Liver (tissue), 9 donors: ENCODE measurements around the gene SUCNR1. TPM values are rescaled to one million over a fixed set of nuclear protein-coding genes. Genes with fewer than 3 reads are reported as not detected.

Source experiments
- DNase-seq: peaks from one replicate; pipeline ENCODE4 v3.0.0-alpha.2; 2017; ENCODE audit warnings: low spot score
- H3K27ac ChIP-seq, 2 donors: one replicate each; pipeline ENCODE4 v1.7.0; 2013; ENCODE audit warnings: inconsistent platforms in 2 of 2, low read length in 2 of 2, control low read depth in 1 of 2, low read depth in 1 of 2, mild to moderate bottlenecking in 1 of 2
- H3K27me3 ChIP-seq, 4 donors: one replicate each; pipeline versions ENCODE4 v1.6.1 to v1.7.0; 2013; ENCODE audit warnings: low read length in 3 of 4, inconsistent platforms in 1 of 4, mild to moderate bottlenecking in 1 of 4, moderate library complexity in 1 of 4; ENCODE audit not compliant: control insufficient read depth in 4 of 4, insufficient read depth in 4 of 4
- H3K36me3 ChIP-seq, 4 donors: one replicate each; pipeline versions ENCODE4 v1.6.1 to v1.7.0; 2013; ENCODE audit warnings: low read length in 3 of 4, mild to moderate bottlenecking in 3 of 4, low read depth in 1 of 4, moderate library complexity in 1 of 4; ENCODE audit not compliant: control insufficient read depth in 4 of 4, insufficient read depth in 3 of 4
- H3K4me1 ChIP-seq, 4 donors: one replicate each; pipeline versions ENCODE4 v1.6.1 to v1.7.0; 2013; ENCODE audit warnings: low read length in 3 of 4, mild to moderate bottlenecking in 3 of 4, moderate library complexity in 1 of 4; ENCODE audit not compliant: control insufficient read depth in 4 of 4, insufficient read depth in 4 of 4
- H3K4me3 ChIP-seq, 3 donors: one replicate each; pipeline versions ENCODE4 v1.6.1 to v1.7.0; 2013; ENCODE audit warnings: low read length in 3 of 3, control low read depth in 1 of 3, low read depth in 1 of 3, mild to moderate bottlenecking in 1 of 3
- H3K9ac ChIP-seq, 2 donors: one replicate each; pipeline ENCODE4 v1.7.0; 2013; ENCODE audit warnings: low read length in 2 of 2, mild to moderate bottlenecking in 2 of 2, moderate library complexity in 2 of 2, control low read depth in 1 of 2, low read depth in 1 of 2
- H3K9me3 ChIP-seq, 4 donors: one replicate each; pipeline versions ENCODE4 v1.6.1 to v1.7.0; 2013; ENCODE audit warnings: low read length in 3 of 4; ENCODE audit not compliant: control insufficient read depth in 4 of 4
- FOXA1 ChIP-seq: IDR thresholded peaks from 2 replicates; pipeline ENCODE4 v1.6.1; 2016; ENCODE audit warnings: antibody characterized with exemption
- HNF4A ChIP-seq, 2 donors: conservative IDR thresholded peaks; 2 replicates each; pipeline ENCODE4 v1.6.1; 2016; ENCODE audit warnings: antibody characterized with exemption in 2 of 2, mild to moderate bottlenecking in 2 of 2
- HNF4G ChIP-seq: IDR thresholded peaks from 2 replicates; pipeline ENCODE4 v1.6.1; 2016; ENCODE audit warnings: antibody characterized with exemption
- RAD21 ChIP-seq, 2 donors: IDR thresholded peaks; 2 replicates each; pipeline ENCODE4 v1.6.1; 2016; ENCODE audit warnings: antibody characterized with exemption in 2 of 2, mild to moderate bottlenecking in 2 of 2
- RXRA ChIP-seq, 2 donors: IDR thresholded peaks; 2 replicates each; pipeline ENCODE4 v1.6.1; 2017 to 2018; ENCODE audit warnings: antibody characterized with exemption in 2 of 2, mild to moderate bottlenecking in 1 of 2
- SP1 ChIP-seq: IDR thresholded peaks from 2 replicates; pipeline ENCODE4 v1.6.1; 2018; ENCODE audit warnings: antibody characterized with exemption, mild to moderate bottlenecking
- WGBS: extraction: QIAGEN DNeasy Blood & Tissue Kit; methylation state at CpG from one replicate; pipeline ENCODE4 v1.1.7; 2013; 5-methylcytosine and 5-hydroxymethylcytosine counted together
- polyA plus RNA-seq, 2 donors: library from polyadenylated mRNA; stranded (reverse) in 1 of 2; unstranded in 1 of 2; fragments of 200-250 nt in 1 of 2; fragments of >200 nt in 1 of 2; fragmentation: Nextera tagmentation in 1 of 2; extraction: Ambion mirVana in 1 of 2; gene quantifications; one replicate each; pipeline versions ENCODE4 v1.2.1 to v1.2.3, GENCODE V29; 2013 to 2015
- total RNA-seq, 2 donors: library from RNA; depleted of rRNA; stranded (reverse); fragments of >200 nt; gene quantifications; one replicate each; pipeline ENCODE4 v1.2.3, GENCODE V29; 2014
- TF ChIP-seq, protein P1 (sequence below): IDR thresholded peaks from 2 replicates; pipeline ENCODE4 v1.6.1; 2016; ENCODE audit warnings: antibody characterized with exemption
- TF ChIP-seq, protein P2 (sequence below): fragments of 150-350 bp; IDR thresholded peaks from 2 replicates; pipeline ENCODE4 v1.5.1; 2017; ENCODE audit warnings: improper control_type of control experiment, low read depth, low read length; ENCODE audit not compliant: missing input control
- donor health status: healthy.
- donor health status: healthy.
- donor health status: healthy.
- donor health status: healthy.
- donor health status: healthy.

Gene SUCNR1
- total and polyA plus RNA-seq, 4 donors: 1.3 to 7.1 (median 3.5) TPM

DNA sequence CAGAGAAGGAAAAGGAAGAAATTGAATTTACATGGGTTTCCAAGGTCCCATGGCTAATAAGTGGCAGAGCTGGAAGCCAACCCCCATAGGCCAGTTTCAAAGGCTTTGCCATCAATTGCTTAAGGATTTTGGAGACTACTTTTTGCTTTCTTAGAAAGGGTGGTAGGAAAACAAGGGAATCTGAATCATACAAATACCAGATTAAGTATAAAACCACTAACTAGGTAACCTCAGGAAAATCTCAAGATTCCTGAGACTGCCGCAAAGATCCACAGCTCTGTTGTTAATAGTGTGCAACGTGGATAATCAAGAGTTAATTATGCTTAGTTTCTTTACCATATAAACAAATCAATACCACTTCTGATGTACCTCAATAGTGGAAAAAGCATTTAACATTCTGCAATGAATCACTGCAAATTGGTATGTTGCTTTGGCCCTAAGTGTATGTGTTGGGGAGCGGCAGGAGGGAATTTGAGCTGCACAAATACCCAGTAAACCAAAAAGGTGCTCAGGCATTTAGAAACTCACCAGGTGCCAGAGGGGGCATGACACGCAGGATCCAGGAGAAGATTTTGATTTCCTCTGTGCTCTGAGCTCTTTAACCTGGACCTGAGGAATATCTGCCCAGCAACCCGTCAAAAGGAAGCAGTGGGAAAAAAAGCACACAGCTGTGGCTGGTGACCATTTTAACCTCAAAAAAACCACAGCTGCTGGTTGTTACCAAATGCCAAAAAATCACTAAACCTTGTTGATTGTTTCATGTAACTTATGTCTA, 37.5 kb upstream of the SUCNR1 start:
- no peak for TF ChIP-seq FOXA1
- TF ChIP-seq, protein P1, sequence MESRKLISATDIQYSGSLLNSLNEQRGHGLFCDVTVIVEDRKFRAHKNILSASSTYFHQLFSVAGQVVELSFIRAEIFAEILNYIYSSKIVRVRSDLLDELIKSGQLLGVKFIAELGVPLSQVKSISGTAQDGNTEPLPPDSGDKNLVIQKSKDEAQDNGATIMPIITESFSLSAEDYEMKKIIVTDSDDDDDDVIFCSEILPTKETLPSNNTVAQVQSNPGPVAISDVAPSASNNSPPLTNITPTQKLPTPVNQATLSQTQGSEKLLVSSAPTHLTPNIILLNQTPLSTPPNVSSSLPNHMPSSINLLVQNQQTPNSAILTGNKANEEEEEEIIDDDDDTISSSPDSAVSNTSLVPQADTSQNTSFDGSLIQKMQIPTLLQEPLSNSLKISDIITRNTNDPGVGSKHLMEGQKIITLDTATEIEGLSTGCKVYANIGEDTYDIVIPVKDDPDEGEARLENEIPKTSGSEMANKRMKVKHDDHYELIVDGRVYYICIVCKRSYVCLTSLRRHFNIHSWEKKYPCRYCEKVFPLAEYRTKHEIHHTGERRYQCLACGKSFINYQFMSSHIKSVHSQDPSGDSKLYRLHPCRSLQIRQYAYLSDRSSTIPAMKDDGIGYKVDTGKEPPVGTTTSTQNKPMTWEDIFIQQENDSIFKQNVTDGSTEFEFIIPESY: no peak
- no peak for TF ChIP-seq SP1
- TF ChIP-seq HNF4G: no peak
- TF ChIP-seq HNF4A (conservative IDR thresholded peaks at IDR 0.05): no peak
- DNase-seq: no peak
- Histone ChIP-seq H3K9ac (no peak overlapping the region), H3K4me1 (peaks cover 1 to 9% (median 6%) of the 10 kb centered on the region in 4 donors), H3K9me3 (no peaks in the 10 kb centered on the region), H3K36me3 (no peaks in the 10 kb centered on the region), H3K27me3 (no peaks in the 10 kb centered on the region), H3K4me3 (no peak overlapping the region), H3K27ac (no peak overlapping the region)
- 81% methylated on average over 5 of the region's 5 CpGs for WGBS

DNA sequence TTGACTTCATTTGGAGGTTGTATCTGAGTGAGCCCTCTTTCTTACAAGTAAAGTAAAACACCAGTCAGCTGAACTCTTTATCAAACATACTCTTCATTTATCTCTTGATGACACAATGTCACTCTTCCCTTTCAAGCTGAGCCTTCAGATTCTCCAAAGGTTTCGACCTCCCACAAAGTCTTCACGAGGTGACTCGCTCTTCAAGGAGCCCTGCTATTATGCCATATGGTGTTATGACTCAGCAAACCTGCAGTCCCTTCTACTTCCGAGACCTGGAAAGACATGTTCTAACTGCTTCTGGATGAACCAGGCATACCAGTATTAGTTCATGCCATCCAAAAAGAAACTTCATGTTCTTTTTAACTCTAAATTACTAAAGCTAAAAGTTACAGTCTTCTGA, 36.4 kb upstream of the SUCNR1 start:
- no peak overlapping the region for H3K9ac ChIP-seq
- H3K27ac ChIP-seq: no peak overlapping the region
- no peaks in the 10 kb centered on the region for H3K27me3 ChIP-seq
- no peaks in the 10 kb centered on the region for H3K9me3 ChIP-seq
- peaks cover 1 to 9% (median 4%) of the 10 kb centered on the region in 4 donors for H3K4me1 ChIP-seq
- WGBS: 70% methylated on average over 4 of the region's 4 CpGs
- H3K4me3 ChIP-seq: no peak overlapping the region
- H3K36me3 ChIP-seq: no peaks in the 10 kb centered on the region
- DNase-seq: no peak
- TF ChIP-seq RXRA (IDR thresholded peaks at IDR 0.05) (no peak), HNF4G (no peak), SP1 (no peak)

DNA sequence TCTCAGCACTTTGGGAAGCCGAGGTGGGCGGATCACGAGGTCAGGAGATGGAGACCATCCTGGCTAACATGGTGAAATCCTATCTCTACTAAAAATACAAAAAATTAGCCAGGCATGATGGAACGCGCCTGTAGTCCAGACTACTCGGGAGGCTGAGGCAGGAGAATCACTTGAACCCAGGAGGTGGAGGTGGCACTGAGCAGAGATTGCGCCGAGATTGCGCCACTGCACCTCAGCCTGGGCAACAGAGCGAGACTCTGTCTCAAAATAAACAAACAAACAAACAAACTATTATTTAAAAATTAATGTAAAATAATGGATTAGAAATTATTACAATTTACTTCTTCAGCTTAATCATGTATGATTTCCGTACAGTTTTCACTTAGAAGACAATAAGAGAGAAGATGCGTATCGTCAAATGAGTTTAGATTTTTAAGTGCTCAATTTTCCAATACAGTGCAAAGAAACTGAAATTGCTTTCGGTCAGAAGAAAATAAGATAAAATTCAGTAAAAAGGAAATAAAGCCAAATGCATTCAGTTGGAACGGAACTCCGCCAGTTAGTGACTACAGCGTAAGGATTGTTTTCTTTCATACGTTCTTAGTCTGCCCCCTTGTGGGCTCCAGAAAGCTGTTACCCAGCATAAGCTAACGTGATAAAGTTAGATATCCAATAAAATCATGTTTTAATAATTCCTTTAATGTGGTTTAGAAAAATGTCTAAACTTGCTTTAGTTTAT, 34.7 kb upstream of the SUCNR1 start:
- WGBS: 47% methylated on average over 19 of the region's 19 CpGs
- no peak for DNase-seq

More for the DNA sequence above, 34.7 kb upstream of the SUCNR1 start:
- peak overlapping the region in 1 of 2 donors; percentile 28 for H3K27ac ChIP-seq
- H3K4me3 ChIP-seq: peak overlapping the region in 2 of 3 donors; percentile 39 to 59
- H3K27me3 ChIP-seq: no peaks in the 10 kb centered on the region
- peak overlapping the region in 1 of 2 donors; percentile 79 for H3K9ac ChIP-seq
- no peaks in the 10 kb centered on the region for H3K36me3 ChIP-seq
- TF ChIP-seq RAD21 (IDR thresholded peaks at IDR 0.05): peak; percentile 95 to 96
- TF ChIP-seq RXRA (IDR thresholded peaks at IDR 0.05): no peak
- TF ChIP-seq, protein P2, sequence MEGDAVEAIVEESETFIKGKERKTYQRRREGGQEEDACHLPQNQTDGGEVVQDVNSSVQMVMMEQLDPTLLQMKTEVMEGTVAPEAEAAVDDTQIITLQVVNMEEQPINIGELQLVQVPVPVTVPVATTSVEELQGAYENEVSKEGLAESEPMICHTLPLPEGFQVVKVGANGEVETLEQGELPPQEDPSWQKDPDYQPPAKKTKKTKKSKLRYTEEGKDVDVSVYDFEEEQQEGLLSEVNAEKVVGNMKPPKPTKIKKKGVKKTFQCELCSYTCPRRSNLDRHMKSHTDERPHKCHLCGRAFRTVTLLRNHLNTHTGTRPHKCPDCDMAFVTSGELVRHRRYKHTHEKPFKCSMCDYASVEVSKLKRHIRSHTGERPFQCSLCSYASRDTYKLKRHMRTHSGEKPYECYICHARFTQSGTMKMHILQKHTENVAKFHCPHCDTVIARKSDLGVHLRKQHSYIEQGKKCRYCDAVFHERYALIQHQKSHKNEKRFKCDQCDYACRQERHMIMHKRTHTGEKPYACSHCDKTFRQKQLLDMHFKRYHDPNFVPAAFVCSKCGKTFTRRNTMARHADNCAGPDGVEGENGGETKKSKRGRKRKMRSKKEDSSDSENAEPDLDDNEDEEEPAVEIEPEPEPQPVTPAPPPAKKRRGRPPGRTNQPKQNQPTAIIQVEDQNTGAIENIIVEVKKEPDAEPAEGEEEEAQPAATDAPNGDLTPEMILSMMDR: peak; percentile 87
- no peaks in the 10 kb centered on the region for H3K9me3 ChIP-seq
- H3K4me1 ChIP-seq: peaks cover 1 to 10% (median 9%) of the 10 kb centered on the region in 4 donors
